Measurements from ENCODE around the gene KDELR1. TPM values are rescaled to one million over a fixed set of nuclear protein-coding genes. Genes with fewer than 3 reads are reported as not detected.

The KDELR1 gene
- total RNA-seq (169 TPM), polyA plus RNA-seq (ENCODE audit: insufficient read depth, low read depth, low replicate concordance) (204 TPM)
- long read RNA-seq, donor 1, transcript KDELR1-201 (5 exons, 1,557 nt), result major isoform, 63 of 180 reads
- long read RNA-seq, donor 1, transcript KDELR1-203 (4 exons, 1,594 nt), result minor isoform, 5 of 180 reads
- long read RNA-seq, donor 1, partial matches to known transcripts, result 110 of 180 reads
- long read RNA-seq, donor 1, other reads (novel, unspliced or antisense), result 0 of 180 reads
- long read RNA-seq, donor 2, transcript KDELR1-203 (4 exons, 1,594 nt), result minor isoform, 7 of 98 reads
- long read RNA-seq, donor 2, transcript KDELR1-201 (5 exons, 1,557 nt), result major isoform, 76 of 98 reads
- long read RNA-seq, donor 2, partial matches to known transcripts, result 14 of 98 reads
- long read RNA-seq, donor 2, other reads (novel, unspliced or antisense), result 0 of 98 reads
- long read RNA-seq, donor 3, transcript KDELR1-201 (5 exons, 1,557 nt), result major isoform, 80 of 89 reads
- long read RNA-seq, donor 3, partial matches to known transcripts, result 8 of 89 reads
- long read RNA-seq, donor 3, other reads (novel, unspliced or antisense), result 0 of 89 reads
- long read RNA-seq, donor 4, transcript KDELR1-201 (5 exons, 1,557 nt), result major isoform, 61 of 68 reads
- long read RNA-seq, donor 4, partial matches to known transcripts, result 5 of 68 reads
- long read RNA-seq, donor 4, other reads (novel, unspliced or antisense), result 0 of 68 reads
- long read RNA-seq, donor 5, transcript KDELR1-201 (5 exons, 1,557 nt), result major isoform, 5 of 5 reads
- long read RNA-seq, donor 5, partial matches to known transcripts, result 0 of 5 reads
- long read RNA-seq, donor 5, other reads (novel, unspliced or antisense), result 0 of 5 reads
- long read RNA-seq, donor 6, transcript KDELR1-201 (5 exons, 1,557 nt), result major isoform, 73 of 92 reads
- long read RNA-seq, donor 6, partial matches to known transcripts, result 13 of 92 reads
- long read RNA-seq, donor 6, other reads (novel, unspliced or antisense), result 0 of 92 reads
- long read RNA-seq, donor 7, transcript KDELR1-201 (5 exons, 1,557 nt), result major isoform, 52 of 87 reads
- long read RNA-seq, donor 7, transcript KDELR1-203 (4 exons, 1,594 nt), result minor isoform, 5 of 87 reads
- long read RNA-seq, donor 7, partial matches to known transcripts, result 25 of 87 reads
- long read RNA-seq, donor 7, other reads (novel, unspliced or antisense), result 5 of 87 reads
- long read RNA-seq, donor 8, transcript KDELR1-201 (5 exons, 1,557 nt), result major isoform, 68 of 96 reads
- long read RNA-seq, donor 8, partial matches to known transcripts, result 20 of 96 reads
- long read RNA-seq, donor 8, other reads (novel, unspliced or antisense), result 0 of 96 reads
- long read RNA-seq, donor 9, transcript KDELR1-201 (5 exons, 1,557 nt), result major isoform, 33 of 44 reads
- long read RNA-seq, donor 9, partial matches to known transcripts, result 5 of 44 reads
- long read RNA-seq, donor 9, other reads (novel, unspliced or antisense), result 0 of 44 reads
- long read RNA-seq, donor 10, transcript KDELR1-201 (5 exons, 1,557 nt), result major isoform, 61 of 81 reads
- long read RNA-seq, donor 10, transcript KDELR1-203 (4 exons, 1,594 nt), result minor isoform, 7 of 81 reads
- long read RNA-seq, donor 10, partial matches to known transcripts, result 9 of 81 reads
- long read RNA-seq, donor 10, other reads (novel, unspliced or antisense), result 0 of 81 reads

DNA sequence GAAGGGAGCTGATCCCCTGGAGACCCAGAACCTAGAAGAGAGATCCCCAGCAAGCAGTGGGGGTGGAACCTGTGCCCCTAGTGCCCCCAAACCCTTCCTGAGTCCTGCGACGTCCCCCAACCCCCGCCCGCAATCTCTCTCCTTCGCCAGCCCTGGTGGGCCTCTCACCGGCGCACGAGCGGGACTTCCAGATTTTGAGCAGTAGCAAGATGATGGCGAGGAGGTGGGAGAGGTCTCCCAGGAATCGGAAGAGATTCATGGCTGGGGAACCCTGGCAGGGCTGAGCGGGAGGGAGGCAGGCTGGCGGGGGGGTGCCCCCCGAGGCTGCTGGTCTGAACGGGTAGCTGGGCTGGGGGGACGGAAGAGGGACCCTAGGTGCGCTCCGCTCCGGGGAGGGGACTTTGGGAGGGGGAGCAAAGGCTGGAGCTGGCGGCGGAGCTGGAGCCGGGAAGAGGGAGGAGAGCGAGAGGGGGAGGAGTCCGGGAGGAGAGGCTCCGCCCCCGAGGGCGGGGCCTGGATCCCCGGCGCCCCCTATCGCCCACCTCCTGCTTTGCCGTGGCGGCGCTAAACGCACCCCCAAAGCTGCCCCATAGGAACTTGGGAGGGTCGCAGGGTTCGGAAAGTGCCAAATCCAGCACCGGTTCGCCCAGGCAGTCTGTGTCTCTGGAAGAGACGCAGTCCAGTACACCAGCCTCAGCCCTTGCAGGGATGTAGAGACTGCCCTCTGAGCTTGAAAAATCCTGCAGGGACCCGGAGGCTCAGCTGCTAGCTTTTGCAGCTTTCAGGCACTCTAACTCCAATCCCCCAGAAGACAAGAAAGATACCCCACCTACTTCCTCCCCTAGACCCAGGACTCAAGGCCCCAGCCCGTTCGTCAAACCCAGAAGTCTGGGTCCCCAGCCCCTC lies at the start of gene KDELR1:
Gene KDELR1 (minus strand): TSS at position 452 of the 906 bp plus-strand sequence. CDS start 193 bp downstream, at position 259.
- TF ChIP-seq, protein P1, sequence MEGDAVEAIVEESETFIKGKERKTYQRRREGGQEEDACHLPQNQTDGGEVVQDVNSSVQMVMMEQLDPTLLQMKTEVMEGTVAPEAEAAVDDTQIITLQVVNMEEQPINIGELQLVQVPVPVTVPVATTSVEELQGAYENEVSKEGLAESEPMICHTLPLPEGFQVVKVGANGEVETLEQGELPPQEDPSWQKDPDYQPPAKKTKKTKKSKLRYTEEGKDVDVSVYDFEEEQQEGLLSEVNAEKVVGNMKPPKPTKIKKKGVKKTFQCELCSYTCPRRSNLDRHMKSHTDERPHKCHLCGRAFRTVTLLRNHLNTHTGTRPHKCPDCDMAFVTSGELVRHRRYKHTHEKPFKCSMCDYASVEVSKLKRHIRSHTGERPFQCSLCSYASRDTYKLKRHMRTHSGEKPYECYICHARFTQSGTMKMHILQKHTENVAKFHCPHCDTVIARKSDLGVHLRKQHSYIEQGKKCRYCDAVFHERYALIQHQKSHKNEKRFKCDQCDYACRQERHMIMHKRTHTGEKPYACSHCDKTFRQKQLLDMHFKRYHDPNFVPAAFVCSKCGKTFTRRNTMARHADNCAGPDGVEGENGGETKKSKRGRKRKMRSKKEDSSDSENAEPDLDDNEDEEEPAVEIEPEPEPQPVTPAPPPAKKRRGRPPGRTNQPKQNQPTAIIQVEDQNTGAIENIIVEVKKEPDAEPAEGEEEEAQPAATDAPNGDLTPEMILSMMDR (IDR thresholded peaks at IDR 0.05; ENCODE audit: borderline replicate concordance, extremely low read depth, insufficient read depth), result peak; percentile 83
- Histone ChIP-seq H3K9me3 (ENCODE audit: control insufficient read depth in 2 of 3, insufficient read depth in 1 of 3, low read length in 3 of 3) (no peaks in the 10 kb centered on the region), H3K36me3 (ENCODE audit: control insufficient read depth in 2 of 3, insufficient read depth in 3 of 3, low read length in 3 of 3) (peaks cover 0 to 17% (median 9%) of the 10 kb centered on the region in 3 donors), H3K27ac (ENCODE audit: low read depth in 2 of 2, low read length in 2 of 2) (peak within 1 kb of the TSS; percentile 89 to 92), H3K9ac (ENCODE audit: low read length in 3 of 3) (peak within 1 kb of the TSS; percentile 70 to 100 (median 99)), H3K4me3 (ENCODE audit: low read length in 3 of 3) (peak within 1 kb of the TSS; percentile 75 to 96 (median 76)), H3K4me1 (ENCODE audit: control insufficient read depth in 2 of 3, insufficient read depth in 2 of 3, low read depth in 1 of 3, low read length in 3 of 3) (peaks cover 0 to 4% (median 0%) of the 10 kb centered on the region in 3 donors), H3K27me3 (ENCODE audit: control insufficient read depth, insufficient read depth, low read length) (peaks cover 11% of the 10 kb centered on the region)
- no peak for FAIRE-seq
- intact Hi-C loops (cut with DNase I), result no loop called here
- DNase-seq, result peak; percentile 83 to 94 (median 91)

DNA sequence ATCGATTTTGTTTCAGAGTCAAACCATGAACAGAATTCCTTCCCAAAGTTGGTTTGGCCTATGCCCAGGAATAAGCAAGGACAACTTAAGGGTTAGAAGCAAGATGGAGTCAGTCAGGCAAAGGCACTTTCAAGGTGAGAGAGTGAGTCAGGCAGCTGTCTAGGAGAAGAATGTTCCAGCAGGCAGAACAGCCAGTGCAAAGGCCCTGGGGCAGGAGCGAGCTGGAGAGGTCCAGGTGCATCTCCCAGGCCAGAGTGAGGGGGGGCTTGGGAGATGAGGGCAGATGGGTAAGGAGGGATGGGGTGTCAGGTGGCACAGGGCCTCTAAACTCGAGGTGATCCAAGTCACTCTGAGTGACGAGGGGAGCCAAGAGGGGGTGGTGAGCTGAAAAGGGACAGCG lies 45.2 kb upstream of the KDELR1 start:
- no peak overlapping the region for H3K9ac ChIP-seq (ENCODE audit: low read length in 3 of 3)
- TF ChIP-seq, protein P1 (IDR thresholded peaks at IDR 0.05; ENCODE audit: borderline replicate concordance, extremely low read depth, insufficient read depth), result no peak
- H3K4me1 ChIP-seq (ENCODE audit: control insufficient read depth in 2 of 3, insufficient read depth in 2 of 3, low read depth in 1 of 3, low read length in 3 of 3), result no peaks in the 10 kb centered on the region
- intact Hi-C loops (cut with DNase I), result no loop called here
- H3K27me3 ChIP-seq (ENCODE audit: control insufficient read depth, insufficient read depth, low read length), result peaks cover 2% of the 10 kb centered on the region
- H3K27ac ChIP-seq (ENCODE audit: low read depth in 2 of 2, low read length in 2 of 2), result no peak overlapping the region
- H3K9me3 ChIP-seq (ENCODE audit: control insufficient read depth in 2 of 3, insufficient read depth in 1 of 3, low read length in 3 of 3), result no peaks in the 10 kb centered on the region
- no peak for FAIRE-seq
- H3K36me3 ChIP-seq (ENCODE audit: control insufficient read depth in 2 of 3, insufficient read depth in 3 of 3, low read length in 3 of 3), result no peaks in the 10 kb centered on the region
- H3K4me3 ChIP-seq (ENCODE audit: low read length in 3 of 3), result no peak overlapping the region
- DNase-seq, result no peak

Data from kidney (tissue), 22 donors.